WTC11 (cell line): ENCODE measurements around the gene PRR7.

Source experiments
- GRHL2 ChIP-seq: fragments of 250-450 bp; sonication (Bioruptor Pico); IDR thresholded peaks from 2 replicates; pipeline ENCODE4 v1.8.0; 2022; ENCODE audit warnings: mild to moderate bottlenecking, moderate library complexity; ENCODE audit not compliant: insufficient replicate concordance, severe bottlenecking
- JUN ChIP-seq: sonication (generic); formaldehyde crosslinking; IDR thresholded peaks from 2 replicates; pipeline ENCODE4 v1.8.0; 2023; ENCODE audit warnings: mild to moderate bottlenecking, missing genetic modification reagents
- TCF7 ChIP-seq: sonication (generic); formaldehyde crosslinking; IDR thresholded peaks from 2 replicates; pipeline ENCODE4 v1.8.0; 2022; ENCODE audit warnings: mild to moderate bottlenecking, low read depth, missing genetic modification reagents, moderate library complexity
- TEAD4 ChIP-seq: sonication (generic); formaldehyde crosslinking; IDR thresholded peaks from 2 replicates; pipeline ENCODE4 v1.8.0; 2022; ENCODE audit warnings: mild to moderate bottlenecking, missing genetic modification reagents
- ZNF219 ChIP-seq: sonication (generic); formaldehyde crosslinking; IDR thresholded peaks from 2 replicates; pipeline ENCODE4 v1.8.0; 2023; ENCODE audit warnings: missing genetic modification reagents, mild to moderate bottlenecking, borderline replicate concordance
- TF ChIP-seq, protein P1 (sequence below): fragments of 200-600 bp; IDR thresholded peaks from 2 replicates; pipeline ENCODE4 v1.8.0; 2022; ENCODE audit warnings: antibody characterized with exemption
- TF ChIP-seq, protein P2 (sequence below): sonication (generic); formaldehyde crosslinking; IDR thresholded peaks from 2 replicates; pipeline ENCODE4 v1.8.1; 2023; ENCODE audit warnings: mild to moderate bottlenecking, missing genetic modification reagents, moderate library complexity
- TF ChIP-seq, protein P3 (sequence below): sonication (generic); formaldehyde crosslinking; conservative IDR thresholded peaks from 2 replicates; pipeline ENCODE4 v1.8.1; 2023; ENCODE audit warnings: mild to moderate bottlenecking, low read depth, missing genetic modification reagents, moderate library complexity
- TF ChIP-seq, protein P4 (sequence below): sonication (generic); formaldehyde crosslinking; IDR thresholded peaks from 2 replicates; pipeline ENCODE4 v1.8.0; 2022; ENCODE audit warnings: mild to moderate bottlenecking, missing genetic modification reagents
- TF ChIP-seq, protein P5 (sequence below): sonication (generic); formaldehyde crosslinking; IDR thresholded peaks from 2 replicates; pipeline ENCODE4 v1.8.1; 2023; ENCODE audit warnings: mild to moderate bottlenecking, missing genetic modification reagents
- TF ChIP-seq, protein P6 (sequence below): fragments of 250-450 bp; sonication (Bioruptor Pico); IDR thresholded peaks from 2 replicates; pipeline ENCODE4 v2.1.2; 2022; ENCODE audit warnings: mild to moderate bottlenecking, moderate library complexity
- TF ChIP-seq, protein P7 (sequence below): fragments of 250-450 bp; sonication (Bioruptor Pico); IDR thresholded peaks from 2 replicates; pipeline ENCODE4 v1.8.0; 2021; ENCODE audit warnings: mild to moderate bottlenecking

DNA sequence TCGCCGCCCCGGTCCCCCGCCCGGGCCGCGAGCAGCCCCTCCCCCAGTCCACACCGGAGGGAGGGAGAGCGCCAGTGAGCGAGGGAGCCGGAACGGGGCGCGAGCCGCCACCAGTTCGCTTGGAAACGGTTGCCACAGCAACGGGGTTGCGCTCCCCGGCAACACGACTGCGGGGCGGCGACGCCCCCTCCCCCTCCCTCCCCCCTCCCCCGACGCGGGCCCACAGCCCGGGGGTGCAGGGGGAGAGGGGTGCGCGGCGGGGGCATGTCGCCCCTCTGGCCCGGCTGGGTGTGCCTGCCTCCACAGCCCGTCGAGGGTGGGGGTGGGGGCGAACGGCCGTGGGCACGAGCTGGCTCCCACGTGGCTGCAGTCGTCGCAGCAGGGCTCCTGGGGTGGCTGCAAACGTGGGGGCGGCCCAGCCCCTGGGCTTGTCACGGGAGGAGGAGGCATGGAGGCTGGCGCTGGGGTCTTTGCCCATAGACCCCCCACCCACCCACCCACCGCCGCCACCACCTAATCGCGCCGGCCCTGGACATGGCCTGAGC, 524 bp downstream of the PRR7 start:
- TF ChIP-seq, protein P1, sequence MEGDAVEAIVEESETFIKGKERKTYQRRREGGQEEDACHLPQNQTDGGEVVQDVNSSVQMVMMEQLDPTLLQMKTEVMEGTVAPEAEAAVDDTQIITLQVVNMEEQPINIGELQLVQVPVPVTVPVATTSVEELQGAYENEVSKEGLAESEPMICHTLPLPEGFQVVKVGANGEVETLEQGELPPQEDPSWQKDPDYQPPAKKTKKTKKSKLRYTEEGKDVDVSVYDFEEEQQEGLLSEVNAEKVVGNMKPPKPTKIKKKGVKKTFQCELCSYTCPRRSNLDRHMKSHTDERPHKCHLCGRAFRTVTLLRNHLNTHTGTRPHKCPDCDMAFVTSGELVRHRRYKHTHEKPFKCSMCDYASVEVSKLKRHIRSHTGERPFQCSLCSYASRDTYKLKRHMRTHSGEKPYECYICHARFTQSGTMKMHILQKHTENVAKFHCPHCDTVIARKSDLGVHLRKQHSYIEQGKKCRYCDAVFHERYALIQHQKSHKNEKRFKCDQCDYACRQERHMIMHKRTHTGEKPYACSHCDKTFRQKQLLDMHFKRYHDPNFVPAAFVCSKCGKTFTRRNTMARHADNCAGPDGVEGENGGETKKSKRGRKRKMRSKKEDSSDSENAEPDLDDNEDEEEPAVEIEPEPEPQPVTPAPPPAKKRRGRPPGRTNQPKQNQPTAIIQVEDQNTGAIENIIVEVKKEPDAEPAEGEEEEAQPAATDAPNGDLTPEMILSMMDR: no peak
- TF ChIP-seq, protein P2, sequence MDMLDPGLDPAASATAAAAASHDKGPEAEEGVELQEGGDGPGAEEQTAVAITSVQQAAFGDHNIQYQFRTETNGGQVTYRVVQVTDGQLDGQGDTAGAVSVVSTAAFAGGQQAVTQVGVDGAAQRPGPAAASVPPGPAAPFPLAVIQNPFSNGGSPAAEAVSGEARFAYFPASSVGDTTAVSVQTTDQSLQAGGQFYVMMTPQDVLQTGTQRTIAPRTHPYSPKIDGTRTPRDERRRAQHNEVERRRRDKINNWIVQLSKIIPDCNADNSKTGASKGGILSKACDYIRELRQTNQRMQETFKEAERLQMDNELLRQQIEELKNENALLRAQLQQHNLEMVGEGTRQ (CRISPR knock-in tag): no peak; the same call in 1 of the 2 replicates
- TF ChIP-seq JUN (CRISPR knock-in tag): no peak
- TF ChIP-seq, protein P3, sequence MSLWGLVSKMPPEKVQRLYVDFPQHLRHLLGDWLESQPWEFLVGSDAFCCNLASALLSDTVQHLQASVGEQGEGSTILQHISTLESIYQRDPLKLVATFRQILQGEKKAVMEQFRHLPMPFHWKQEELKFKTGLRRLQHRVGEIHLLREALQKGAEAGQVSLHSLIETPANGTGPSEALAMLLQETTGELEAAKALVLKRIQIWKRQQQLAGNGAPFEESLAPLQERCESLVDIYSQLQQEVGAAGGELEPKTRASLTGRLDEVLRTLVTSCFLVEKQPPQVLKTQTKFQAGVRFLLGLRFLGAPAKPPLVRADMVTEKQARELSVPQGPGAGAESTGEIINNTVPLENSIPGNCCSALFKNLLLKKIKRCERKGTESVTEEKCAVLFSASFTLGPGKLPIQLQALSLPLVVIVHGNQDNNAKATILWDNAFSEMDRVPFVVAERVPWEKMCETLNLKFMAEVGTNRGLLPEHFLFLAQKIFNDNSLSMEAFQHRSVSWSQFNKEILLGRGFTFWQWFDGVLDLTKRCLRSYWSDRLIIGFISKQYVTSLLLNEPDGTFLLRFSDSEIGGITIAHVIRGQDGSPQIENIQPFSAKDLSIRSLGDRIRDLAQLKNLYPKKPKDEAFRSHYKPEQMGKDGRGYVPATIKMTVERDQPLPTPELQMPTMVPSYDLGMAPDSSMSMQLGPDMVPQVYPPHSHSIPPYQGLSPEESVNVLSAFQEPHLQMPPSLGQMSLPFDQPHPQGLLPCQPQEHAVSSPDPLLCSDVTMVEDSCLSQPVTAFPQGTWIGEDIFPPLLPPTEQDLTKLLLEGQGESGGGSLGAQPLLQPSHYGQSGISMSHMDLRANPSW: no peak
- TF ChIP-seq, protein P4, sequence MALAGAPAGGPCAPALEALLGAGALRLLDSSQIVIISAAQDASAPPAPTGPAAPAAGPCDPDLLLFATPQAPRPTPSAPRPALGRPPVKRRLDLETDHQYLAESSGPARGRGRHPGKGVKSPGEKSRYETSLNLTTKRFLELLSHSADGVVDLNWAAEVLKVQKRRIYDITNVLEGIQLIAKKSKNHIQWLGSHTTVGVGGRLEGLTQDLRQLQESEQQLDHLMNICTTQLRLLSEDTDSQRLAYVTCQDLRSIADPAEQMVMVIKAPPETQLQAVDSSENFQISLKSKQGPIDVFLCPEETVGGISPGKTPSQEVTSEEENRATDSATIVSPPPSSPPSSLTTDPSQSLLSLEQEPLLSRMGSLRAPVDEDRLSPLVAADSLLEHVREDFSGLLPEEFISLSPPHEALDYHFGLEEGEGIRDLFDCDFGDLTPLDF (CRISPR knock-in tag): no peak
- TF ChIP-seq TEAD4: no peak
- no peak for TF ChIP-seq TCF7 (CRISPR knock-in tag)
- TF ChIP-seq GRHL2 (CRISPR knock-in tag): no peak
- TF ChIP-seq, protein P5, sequence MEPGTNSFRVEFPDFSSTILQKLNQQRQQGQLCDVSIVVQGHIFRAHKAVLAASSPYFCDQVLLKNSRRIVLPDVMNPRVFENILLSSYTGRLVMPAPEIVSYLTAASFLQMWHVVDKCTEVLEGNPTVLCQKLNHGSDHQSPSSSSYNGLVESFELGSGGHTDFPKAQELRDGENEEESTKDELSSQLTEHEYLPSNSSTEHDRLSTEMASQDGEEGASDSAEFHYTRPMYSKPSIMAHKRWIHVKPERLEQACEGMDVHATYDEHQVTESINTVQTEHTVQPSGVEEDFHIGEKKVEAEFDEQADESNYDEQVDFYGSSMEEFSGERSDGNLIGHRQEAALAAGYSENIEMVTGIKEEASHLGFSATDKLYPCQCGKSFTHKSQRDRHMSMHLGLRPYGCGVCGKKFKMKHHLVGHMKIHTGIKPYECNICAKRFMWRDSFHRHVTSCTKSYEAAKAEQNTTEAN: no peak
- TF ChIP-seq, protein P6, sequence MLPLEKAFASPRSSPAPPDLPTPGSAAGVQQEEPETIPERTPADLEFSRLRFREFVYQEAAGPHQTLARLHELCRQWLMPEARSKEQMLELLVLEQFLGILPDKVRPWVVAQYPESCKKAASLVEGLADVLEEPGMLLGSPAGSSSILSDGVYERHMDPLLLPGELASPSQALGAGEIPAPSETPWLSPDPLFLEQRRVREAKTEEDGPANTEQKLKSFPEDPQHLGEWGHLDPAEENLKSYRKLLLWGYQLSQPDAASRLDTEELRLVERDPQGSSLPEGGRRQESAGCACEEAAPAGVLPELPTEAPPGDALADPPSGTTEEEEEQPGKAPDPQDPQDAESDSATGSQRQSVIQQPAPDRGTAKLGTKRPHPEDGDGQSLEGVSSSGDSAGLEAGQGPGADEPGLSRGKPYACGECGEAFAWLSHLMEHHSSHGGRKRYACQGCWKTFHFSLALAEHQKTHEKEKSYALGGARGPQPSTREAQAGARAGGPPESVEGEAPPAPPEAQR (CRISPR knock-in tag): no peak
- TF ChIP-seq ZNF219 (CRISPR knock-in tag): no peak
- TF ChIP-seq, protein P7, sequence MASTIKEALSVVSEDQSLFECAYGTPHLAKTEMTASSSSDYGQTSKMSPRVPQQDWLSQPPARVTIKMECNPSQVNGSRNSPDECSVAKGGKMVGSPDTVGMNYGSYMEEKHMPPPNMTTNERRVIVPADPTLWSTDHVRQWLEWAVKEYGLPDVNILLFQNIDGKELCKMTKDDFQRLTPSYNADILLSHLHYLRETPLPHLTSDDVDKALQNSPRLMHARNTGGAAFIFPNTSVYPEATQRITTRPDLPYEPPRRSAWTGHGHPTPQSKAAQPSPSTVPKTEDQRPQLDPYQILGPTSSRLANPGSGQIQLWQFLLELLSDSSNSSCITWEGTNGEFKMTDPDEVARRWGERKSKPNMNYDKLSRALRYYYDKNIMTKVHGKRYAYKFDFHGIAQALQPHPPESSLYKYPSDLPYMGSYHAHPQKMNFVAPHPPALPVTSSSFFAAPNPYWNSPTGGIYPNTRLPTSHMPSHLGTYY (CRISPR knock-in tag): no peak
